Right lobe of liver (tissue), 6 donors: ENCODE measurements around the gene SOX18. TPM values are rescaled to one million over a fixed set of nuclear protein-coding genes. Genes with fewer than 3 reads are reported as not detected.

Source experiments
- ATAC-seq, 4 donors: fragments of 200-7000 bp; cut with Tn5 transposase; one replicate each; pipeline ENCODE4 v1.9.1; 2020; ENCODE audit warnings: mild to moderate bottlenecking in 4 of 4, moderate library complexity in 4 of 4
- DNase-seq, 3 donors: peaks; one replicate each; pipeline ENCODE4 v3.0.0-alpha.2; 2020
- H3K27ac ChIP-seq, 3 donors: fragments of 200-600 bp; one replicate each; pipeline ENCODE4 v1.8.0; 2022
- H3K27me3 ChIP-seq, 2 donors: fragments of 200-600 bp; one replicate each; pipeline ENCODE4 v1.8.0; 2022
- H3K36me3 ChIP-seq, 4 donors: fragments of 200-600 bp; sonication (generic) in 1 of 4; one replicate each; pipeline versions ENCODE4 v1.5.1 to v1.8.0; 2017 to 2022; ENCODE audit warnings: control low read depth in 1 of 4
- H3K4me1 ChIP-seq, 4 donors: fragments of 200-600 bp; sonication (generic) in 1 of 4; one replicate each; pipeline versions ENCODE4 v1.5.1 to v1.8.0; 2017 to 2022; ENCODE audit warnings: control low read depth in 1 of 4
- H3K4me3 ChIP-seq, 3 donors: fragments of 200-600 bp; one replicate each; pipeline ENCODE4 v1.8.0; 2022
- H3K9me3 ChIP-seq, 4 donors: fragments of 200-600 bp; sonication (generic) in 1 of 4; one replicate each; pipeline versions ENCODE4 v1.5.1 to v1.8.0; 2017 to 2022; ENCODE audit warnings: control low read depth in 1 of 4
- POLR2A ChIP-seq: fragments of 450-650 bp; IDR thresholded peaks from one replicate; pipeline ENCODE4 v1.6.1; 2017; ENCODE audit warnings: antibody characterized with exemption, mild to moderate bottlenecking
- WGBS: methylation state at CpG from one replicate; pipeline ENCODE4 v1.1.6; 2018; ENCODE audit warnings: low coverage, low lambda C conversion rate; ENCODE audit not compliant: insufficient coverage; ENCODE audit errors: missing lambda C conversion rate; 5-methylcytosine and 5-hydroxymethylcytosine counted together
- intact Hi-C, 2 donors: fragments of 100-400 bp; cut with DNase I; formaldehyde crosslinking; loops; one replicate each; pipeline versions ENCODE4 v1.11.2 to v1.14.1; 2022
- total RNA-seq, 6 experiments: library from RNA; depleted of rRNA in 2 of 6; stranded (reverse); fragments of >200 nt in 2 of 6; fragmentation: NEBNext Ultra II Directional in 3 of 6; extraction: Animal tissue kit (Norgen Biotek cat#: 25700) in 3 of 6; gene quantifications; one replicate each; pipeline versions ENCODE4 v1.1.0 to v1.2.4, GENCODE V29; 2016 to 2023
- TF ChIP-seq, protein P1 (sequence below), 4 donors: fragments of 200-600 bp in 3 of 4; fragments of 450-650 bp in 1 of 4; IDR thresholded peaks; one replicate each; pipeline versions ENCODE4 v1.5.1 to v1.8.0; 2016 to 2022; ENCODE audit warnings: antibody characterized with exemption in 4 of 4, mild to moderate bottlenecking in 2 of 4
- donor health status: DM: no; HTN: yes; CAD: no.
- donor health status: DM: no; HTN: no; CAD: no.
- donor health status: DM: no; HTN: no; CAD: no.
- donor health status: DM: no; HTN: yes; CAD: no.
- donor health status: DM: no; HTN: yes; CAD: no.

The SOX18 gene
- total RNA-seq, 6 experiments from 2014 or later: 4.1 to 7.8 (median 5.6) TPM

DNA sequence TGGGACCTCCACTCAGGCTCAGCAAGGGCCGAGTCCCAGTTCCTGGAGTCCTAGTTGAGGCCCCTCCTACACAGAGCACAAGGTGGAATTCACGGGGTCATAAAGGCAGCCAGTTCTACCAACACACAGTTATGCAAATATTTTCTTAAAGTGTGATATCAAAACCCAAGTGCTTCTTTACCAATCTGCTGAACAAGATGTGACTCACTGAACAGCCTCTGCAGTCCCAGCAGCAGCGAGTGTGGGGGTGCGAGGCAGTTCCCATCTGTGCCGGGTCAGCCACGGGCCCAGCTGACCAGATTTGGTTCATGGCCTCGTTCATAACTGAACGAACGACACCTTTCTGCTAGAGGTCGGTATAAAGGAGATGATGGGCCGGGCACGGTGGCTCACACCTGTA is 9.1 kb upstream of the SOX18 start:
- H3K27me3 ChIP-seq: no peaks in the 10 kb centered on the region
- DNase-seq: no peak
- intact Hi-C loops: no loop called here
- TF ChIP-seq POLR2A: no peak
- TF ChIP-seq, protein P1, sequence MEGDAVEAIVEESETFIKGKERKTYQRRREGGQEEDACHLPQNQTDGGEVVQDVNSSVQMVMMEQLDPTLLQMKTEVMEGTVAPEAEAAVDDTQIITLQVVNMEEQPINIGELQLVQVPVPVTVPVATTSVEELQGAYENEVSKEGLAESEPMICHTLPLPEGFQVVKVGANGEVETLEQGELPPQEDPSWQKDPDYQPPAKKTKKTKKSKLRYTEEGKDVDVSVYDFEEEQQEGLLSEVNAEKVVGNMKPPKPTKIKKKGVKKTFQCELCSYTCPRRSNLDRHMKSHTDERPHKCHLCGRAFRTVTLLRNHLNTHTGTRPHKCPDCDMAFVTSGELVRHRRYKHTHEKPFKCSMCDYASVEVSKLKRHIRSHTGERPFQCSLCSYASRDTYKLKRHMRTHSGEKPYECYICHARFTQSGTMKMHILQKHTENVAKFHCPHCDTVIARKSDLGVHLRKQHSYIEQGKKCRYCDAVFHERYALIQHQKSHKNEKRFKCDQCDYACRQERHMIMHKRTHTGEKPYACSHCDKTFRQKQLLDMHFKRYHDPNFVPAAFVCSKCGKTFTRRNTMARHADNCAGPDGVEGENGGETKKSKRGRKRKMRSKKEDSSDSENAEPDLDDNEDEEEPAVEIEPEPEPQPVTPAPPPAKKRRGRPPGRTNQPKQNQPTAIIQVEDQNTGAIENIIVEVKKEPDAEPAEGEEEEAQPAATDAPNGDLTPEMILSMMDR (IDR thresholded peaks at IDR 0.05): no peak
- H3K4me1 ChIP-seq: peaks cover 0 to 5% (median 1%) of the 10 kb centered on the region in 4 donors
- H3K27ac ChIP-seq: no peak overlapping the region
- no peak for ATAC-seq
- H3K9me3 ChIP-seq: no peaks in the 10 kb centered on the region
- H3K36me3 ChIP-seq: no peaks in the 10 kb centered on the region
- WGBS: 63% methylated on average over 8 of the region's 12 CpGs
- no peak overlapping the region for H3K4me3 ChIP-seq

DNA sequence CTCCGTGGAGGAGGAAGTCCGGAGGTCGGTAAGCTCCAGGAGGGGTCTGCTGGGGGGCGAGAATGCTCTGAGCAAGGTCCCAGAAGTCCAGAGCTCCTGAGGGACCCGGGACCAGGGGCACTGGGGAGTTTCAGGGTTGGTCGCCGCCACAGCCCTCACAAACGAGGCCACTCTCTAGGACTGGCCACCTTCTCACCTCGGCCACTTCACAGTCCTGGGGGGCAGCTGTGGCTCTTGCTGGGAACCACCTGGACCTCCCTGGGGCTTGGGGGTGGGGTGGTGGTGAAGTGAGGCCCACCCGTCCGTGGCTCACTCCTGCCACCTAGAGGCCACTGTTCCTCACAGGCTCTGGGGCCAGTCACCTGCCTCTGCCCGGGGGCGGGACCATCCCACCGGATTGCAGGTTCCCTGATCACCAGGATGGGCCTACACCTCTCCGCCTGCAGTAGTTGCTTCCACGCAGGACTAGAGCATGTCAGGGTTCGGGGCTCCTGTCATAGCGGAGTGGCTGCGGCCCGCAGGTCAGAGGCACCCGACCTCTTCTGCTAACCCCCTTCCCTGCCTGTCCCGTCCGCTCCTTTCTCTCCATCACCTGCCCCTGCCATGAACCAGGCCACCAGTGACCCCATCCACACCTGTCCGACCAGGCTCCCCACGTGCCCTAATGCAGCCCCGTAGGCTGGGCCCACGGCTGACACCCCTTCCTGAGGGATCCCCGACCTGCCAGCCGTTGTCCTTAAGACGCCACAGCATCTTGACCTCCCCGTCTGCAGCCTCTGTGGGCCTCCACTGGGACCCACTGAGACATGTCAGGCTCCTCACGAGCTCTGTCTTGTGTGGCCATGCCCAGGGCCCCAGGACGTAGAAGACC is 8.4 kb upstream of the SOX18 start:
- no peaks in the 10 kb centered on the region for H3K9me3 ChIP-seq
- no peak overlapping the region for H3K4me3 ChIP-seq
- no peaks in the 10 kb centered on the region for H3K27me3 ChIP-seq
- intact Hi-C loops: no loop called here
- H3K27ac ChIP-seq: peak overlapping the region in 2 of 3 donors; percentile 13 to 54
- peaks cover 0 to 5% (median 0%) of the 10 kb centered on the region in 4 donors for H3K4me1 ChIP-seq
- DNase-seq (peak in 2 of 3 donors; percentile 78 to 85), ATAC-seq (peak; percentile 65 to 74 (median 67))
- no peak for TF ChIP-seq POLR2A
- TF ChIP-seq, protein P1 (IDR thresholded peaks at IDR 0.05): peak; percentile 85 to 87 (median 86)
- WGBS: 5% methylated on average over 11 of the region's 33 CpGs
- no peaks in the 10 kb centered on the region for H3K36me3 ChIP-seq

DNA sequence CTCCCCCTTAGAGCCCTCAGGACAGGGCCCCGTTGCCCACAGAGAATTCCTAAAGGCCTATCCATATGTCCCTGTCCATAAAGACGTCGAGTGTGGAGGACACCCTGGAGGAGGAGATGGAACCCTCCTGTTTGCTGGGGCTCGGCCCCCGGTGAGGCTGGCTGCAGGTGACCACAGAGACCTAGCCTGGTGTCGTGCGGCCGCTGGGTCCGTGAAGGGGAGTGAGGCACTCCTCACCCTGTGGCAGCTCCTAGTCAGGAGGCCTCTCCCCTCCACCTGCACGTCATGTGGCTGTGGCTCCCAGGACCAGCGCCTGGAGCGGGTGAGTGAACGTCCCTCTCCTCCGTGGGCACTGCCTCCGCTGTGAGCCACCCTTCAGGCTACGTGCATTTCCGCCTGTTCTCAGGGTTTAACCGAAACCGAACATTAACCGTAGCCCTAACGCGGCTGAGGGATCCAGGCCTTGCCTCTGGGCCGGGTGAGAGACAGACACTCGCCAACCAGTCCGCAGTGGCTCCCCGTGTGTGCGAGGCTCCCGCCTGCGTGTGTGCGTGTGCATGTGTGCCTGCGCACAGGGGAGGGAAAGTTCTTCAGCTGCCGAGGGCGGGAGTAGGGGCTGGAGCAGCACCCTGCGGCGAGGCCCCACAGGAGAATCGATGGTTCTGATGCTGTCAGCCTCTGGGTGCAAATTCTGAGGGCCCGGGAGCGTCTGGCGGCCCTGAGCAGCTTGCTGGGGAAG is 7.6 kb upstream of the SOX18 start:
- H3K27me3 ChIP-seq: no peaks in the 10 kb centered on the region
- DNase-seq: no peak
- intact Hi-C loops: no loop called here
- H3K27ac ChIP-seq: peak overlapping the region in 2 of 3 donors; percentile 37 to 54
- no peak overlapping the region for H3K4me3 ChIP-seq
- H3K9me3 ChIP-seq: no peaks in the 10 kb centered on the region
- no peaks in the 10 kb centered on the region for H3K4me1 ChIP-seq
- no peak for TF ChIP-seq POLR2A
- TF ChIP-seq, protein P1 (IDR thresholded peaks at IDR 0.05): no peak
- 30% methylated on average over 6 of the region's 39 CpGs for WGBS
- peak in 2 of 4 donors; percentile 1 to 5 for ATAC-seq
- no peaks in the 10 kb centered on the region for H3K36me3 ChIP-seq

DNA sequence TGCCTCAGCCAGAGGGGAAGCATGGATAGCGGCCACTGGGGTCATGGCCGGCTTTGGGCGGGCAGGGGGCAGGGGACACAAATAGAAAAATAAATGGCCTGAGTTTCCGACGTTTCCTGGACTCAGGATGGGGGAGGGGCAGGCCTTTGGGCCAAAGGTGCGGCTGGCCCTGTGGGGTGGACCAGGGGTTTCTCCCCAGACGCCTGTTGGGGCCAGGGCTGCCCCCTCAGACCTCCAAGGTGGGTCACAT is 7.1 kb upstream of the SOX18 start:
- Histone ChIP-seq H3K4me1 (no peaks in the 10 kb centered on the region), H3K27me3 (no peaks in the 10 kb centered on the region), H3K27ac (peak overlapping the region in 2 of 3 donors; percentile 37 to 54), H3K9me3 (no peaks in the 10 kb centered on the region), H3K36me3 (no peaks in the 10 kb centered on the region), H3K4me3 (no peak overlapping the region)
- ATAC-seq (peak; percentile 9 to 18 (median 13)), DNase-seq (no peak)
- intact Hi-C loops: no loop called here
- 14% methylated on average over 7 of the region's 7 CpGs for WGBS
- TF ChIP-seq, protein P1 (IDR thresholded peaks at IDR 0.05): no peak
- no peak for TF ChIP-seq POLR2A
